ENCODE measurements around the gene IL13. TPM values are rescaled to one million over a fixed set of nuclear protein-coding genes. Genes with fewer than 3 reads are reported as not detected.

Gene IL13
- total RNA-seq, 1 experiment from 2014 or later = not detected

GRCh38 chr5:132640613-132641012 lies 17.4 kb upstream of the IL13 start:
- Histone ChIP-seq H3K36me3 (ENCODE audit: control insufficient read depth, insufficient read depth, low read length) (no peaks in the 10 kb centered on the region; the same call in none of the 2 replicates), H3K9me3 (no peaks in the 10 kb centered on the region), H3K27me3 (replicated peaks; ENCODE audit: control insufficient read depth, insufficient read depth, low read length) (no peaks in the 10 kb centered on the region), H3K4me3 (ENCODE audit: low read depth, low read length) (no peak overlapping the region), H3K4me1 (no peaks in the 10 kb centered on the region)
- Mint-ChIP-seq H3K4me3 (ENCODE audit: unreplicated experiment) (no peak overlapping the region), H3K36me3 (ENCODE audit: insufficient read depth, unreplicated experiment) (peaks cover 70% of the 10 kb centered on the region), H3K27ac (ENCODE audit: unreplicated experiment) (no peak overlapping the region), H3K9me3 (ENCODE audit: unreplicated experiment) (no peaks in the 10 kb centered on the region), H3K4me1 (ENCODE audit: low read depth, unreplicated experiment) (no peaks in the 10 kb centered on the region), H3K27me3 (ENCODE audit: insufficient read depth, unreplicated experiment) (no peaks in the 10 kb centered on the region)
- BruUV-seq (replicated peaks) = no TSS peak
- DNase-seq = no peak
- CTCF ChIA-PET = interaction anchor here (1.1 kb wide), 1 partner anchor 180 kb away, joined by 4 read pairs; no protein-coding TSS in a partner anchor
- TF ChIP-seq CTCF (IDR thresholded peaks at IDR 0.05; ENCODE audit: insufficient read depth in 1 of 2, low read depth in 1 of 2, low read length in 1 of 2, severe bottlenecking in 1 of 2, unreplicated experiment in 1 of 2) = no peak
- POLR2A ChIA-PET = interaction anchor here (0.6 kb wide), 1 partner anchor 173 kb away, joined by 3 read pairs; no protein-coding TSS in a partner anchor
- intact Hi-C loops (cut with micrococcal nuclease; ENCODE audit: unreplicated experiment) = no loop called here

- Histone ChIP-seq H3K4me1 (peaks cover 1% of the 10 kb centered on the region), H3K27me3 (replicated peaks; ENCODE audit: control insufficient read depth, insufficient read depth, low read length) (no peaks in the 10 kb centered on the region), H3K4me3 (ENCODE audit: low read depth, low read length) (no peak overlapping the region), H3K36me3 (ENCODE audit: control insufficient read depth, insufficient read depth, low read length) (no peaks in the 10 kb centered on the region; the same call in none of the 2 replicates), H3K9me3 (no peaks in the 10 kb centered on the region)
- ChIA-PET POLR2A (no interaction called here), CTCF (interaction anchor here (1.1 kb wide), 1 partner anchor 179 kb away, joined by 4 read pairs; no protein-coding TSS in a partner anchor)
- Mint-ChIP-seq H3K36me3 (ENCODE audit: insufficient read depth, unreplicated experiment) (peaks cover 68% of the 10 kb centered on the region), H3K4me1 (ENCODE audit: low read depth, unreplicated experiment) (peaks cover 4% of the 10 kb centered on the region), H3K27ac (ENCODE audit: unreplicated experiment) (no peak overlapping the region), H3K4me3 (ENCODE audit: unreplicated experiment) (no peak overlapping the region), H3K27me3 (ENCODE audit: insufficient read depth, unreplicated experiment) (no peaks in the 10 kb centered on the region), H3K9me3 (ENCODE audit: unreplicated experiment) (no peaks in the 10 kb centered on the region)
- BruUV-seq (replicated peaks) = no TSS peak
- no peak for DNase-seq
- intact Hi-C loops (cut with micrococcal nuclease; ENCODE audit: unreplicated experiment) = no loop called here
- TF ChIP-seq CTCF (IDR thresholded peaks at IDR 0.05; ENCODE audit: insufficient read depth in 1 of 2, low read depth in 1 of 2, low read length in 1 of 2, severe bottlenecking in 1 of 2, unreplicated experiment in 1 of 2) = no peak
These were observed 16.7 kb upstream of the IL13 start for GRCh38 chr5:132641241-132641723.

GRCh38 chr5:132641841-132642240 lies 16.1 kb upstream of the IL13 start:
- H3K4me3 ChIP-seq (ENCODE audit: low read depth, low read length) = no peak overlapping the region
- no TSS peak for BruUV-seq (replicated peaks)
- no peak for DNase-seq
- no peaks in the 10 kb centered on the region for H3K27me3 ChIP-seq (replicated peaks; ENCODE audit: control insufficient read depth, insufficient read depth, low read length)
- intact Hi-C loops (cut with micrococcal nuclease; ENCODE audit: unreplicated experiment) = no loop called here
- no peaks in the 10 kb centered on the region for H3K27me3 Mint-ChIP-seq (ENCODE audit: insufficient read depth, unreplicated experiment)
- peaks cover 10% of the 10 kb centered on the region for H3K4me1 Mint-ChIP-seq (ENCODE audit: low read depth, unreplicated experiment)
- peaks cover 7% of the 10 kb centered on the region for H3K4me1 ChIP-seq
- CTCF ChIA-PET = interaction anchor here (1.1 kb wide), 1 partner anchor 178 kb away, joined by 4 read pairs; no protein-coding TSS in a partner anchor
- POLR2A ChIA-PET = no interaction called here
- H3K36me3 Mint-ChIP-seq (ENCODE audit: insufficient read depth, unreplicated experiment) = peaks cover 63% of the 10 kb centered on the region
- H3K9me3 Mint-ChIP-seq (ENCODE audit: unreplicated experiment) = no peaks in the 10 kb centered on the region
- no peaks in the 10 kb centered on the region; the same call in none of the 2 replicates for H3K36me3 ChIP-seq (ENCODE audit: control insufficient read depth, insufficient read depth, low read length)
- H3K4me3 Mint-ChIP-seq (ENCODE audit: unreplicated experiment) = no peak overlapping the region
- no peaks in the 10 kb centered on the region for H3K9me3 ChIP-seq
- TF ChIP-seq CTCF (IDR thresholded peaks at IDR 0.05; ENCODE audit: insufficient read depth in 1 of 2, low read depth in 1 of 2, low read length in 1 of 2, severe bottlenecking in 1 of 2, unreplicated experiment in 1 of 2) = no peak
- H3K27ac Mint-ChIP-seq (ENCODE audit: unreplicated experiment) = no peak overlapping the region

Data from Caco-2 (cell line).